Pulmonary artery endothelial cell (primary cell): ENCODE data around the gene CRYGN. TPM values are rescaled to one million over a fixed set of nuclear protein-coding genes. Genes with fewer than 3 reads are reported as not detected.
A peak's percentile ranks its signal among the peaks of the same experiment; 100 is the strongest.

ENCODE experiments used
- DNase-seq: peaks from one replicate; pipeline ENCODE4 v3.0.0-alpha.2; 2011; ENCODE audit warnings: low read depth, low spot score
- total RNA-seq: library from RNA; depleted of rRNA; stranded (reverse); fragments of >200 nt; gene quantifications from 2 replicates; pipeline ENCODE4 v1.2.3, GENCODE V29; 2014

The CRYGN gene
- not detected in 2 replicates for total RNA-seq

- DNase-seq: no peak
Measured at GRCh38 chr7:151439855-151440798, at the start of gene CRYGN. TSS of gene CRYGN (minus strand) at chr7:151440141. CDS start at chr7:151439917, 224 bp downstream.

GRCh38 chr7:151489498-151489897 lies 49.6 kb upstream of the CRYGN start:
- no peak for DNase-seq

GRCh38 chr7:151488096-151488495 lies 48.2 kb upstream of the CRYGN start:
- no peak for DNase-seq

GRCh38 chr7:151487228-151487627 lies 47.3 kb upstream of the CRYGN start:
- DNase-seq: no peak

- no peak for DNase-seq
Measured at GRCh38 chr7:151486074-151486473, 46.1 kb upstream of the CRYGN start.

GRCh38 chr7:151484971-151485707 lies 45.2 kb upstream of the CRYGN start:
- DNase-seq: peak; percentile 46

- no peak for DNase-seq
Measured at GRCh38 chr7:151483711-151483983, 43.7 kb upstream of the CRYGN start.

- DNase-seq: no peak
Measured at GRCh38 chr7:151482883-151483710, 43.2 kb upstream of the CRYGN start.

- no peak for DNase-seq
Measured at GRCh38 chr7:151481650-151482505, 41.9 kb upstream of the CRYGN start.

GRCh38 chr7:151477867-151478266 lies 37.9 kb upstream of the CRYGN start:
- no peak for DNase-seq

GRCh38 chr7:151472644-151473380 lies 32.9 kb upstream of the CRYGN start:
- peak; percentile 65 for DNase-seq

GRCh38 chr7:151470711-151471110 lies 30.8 kb upstream of the CRYGN start:
- no peak for DNase-seq

- no peak for DNase-seq
Measured at GRCh38 chr7:151469281-151469680, 29.3 kb upstream of the CRYGN start.

GRCh38 chr7:151468217-151469018 lies 28.5 kb upstream of the CRYGN start:
- DNase-seq: no peak

- no peak for DNase-seq
Measured at GRCh38 chr7:151465169-151465568, 25.2 kb upstream of the CRYGN start.

GRCh38 chr7:151462306-151462779 lies 22.4 kb upstream of the CRYGN start:
- no peak for DNase-seq

- DNase-seq: no peak
Measured at GRCh38 chr7:151461942-151462230, 21.9 kb upstream of the CRYGN start.

GRCh38 chr7:151461096-151461941 lies 21.4 kb upstream of the CRYGN start:
- DNase-seq: no peak
